Measurements from ENCODE around the gene TRERF1.

TRERF1 gene

GRCh38 chr6:42363926-42364849 lies 87.5 kb downstream of the TRERF1 start:
- peak; percentile 50 for DNase-seq

- DNase-seq, result peak; percentile 24
Measured at GRCh38 chr6:42361036-42361435, 90.7 kb downstream of the TRERF1 start.

DNA sequence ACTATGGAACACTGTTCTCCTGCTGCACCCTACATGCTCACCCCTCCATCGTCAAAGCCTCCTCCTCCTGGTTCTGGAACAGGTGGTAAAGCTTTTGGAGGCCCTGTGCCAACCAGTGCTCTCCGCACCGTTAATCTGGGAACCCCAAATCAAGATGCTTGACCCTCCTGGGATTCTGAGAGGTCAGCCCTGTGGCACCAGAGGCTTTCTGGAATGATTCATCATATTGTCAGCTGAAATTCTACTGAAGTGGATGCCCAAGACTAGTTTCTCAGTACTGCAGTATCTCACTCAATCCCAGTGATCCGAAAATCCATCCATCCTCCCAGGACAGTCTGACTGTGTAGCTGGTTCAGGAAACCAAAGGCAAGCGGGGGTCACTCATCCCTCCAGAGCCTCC lies 92.7 kb downstream of the TRERF1 start:
- peak; percentile 16 for DNase-seq

GRCh38 chr6:42355416-42355815 lies 96.3 kb downstream of the TRERF1 start:
- DNase-seq, result no peak

GRCh38 chr6:42354702-42355101 lies 97.0 kb downstream of the TRERF1 start:
- no peak for DNase-seq

DNA sequence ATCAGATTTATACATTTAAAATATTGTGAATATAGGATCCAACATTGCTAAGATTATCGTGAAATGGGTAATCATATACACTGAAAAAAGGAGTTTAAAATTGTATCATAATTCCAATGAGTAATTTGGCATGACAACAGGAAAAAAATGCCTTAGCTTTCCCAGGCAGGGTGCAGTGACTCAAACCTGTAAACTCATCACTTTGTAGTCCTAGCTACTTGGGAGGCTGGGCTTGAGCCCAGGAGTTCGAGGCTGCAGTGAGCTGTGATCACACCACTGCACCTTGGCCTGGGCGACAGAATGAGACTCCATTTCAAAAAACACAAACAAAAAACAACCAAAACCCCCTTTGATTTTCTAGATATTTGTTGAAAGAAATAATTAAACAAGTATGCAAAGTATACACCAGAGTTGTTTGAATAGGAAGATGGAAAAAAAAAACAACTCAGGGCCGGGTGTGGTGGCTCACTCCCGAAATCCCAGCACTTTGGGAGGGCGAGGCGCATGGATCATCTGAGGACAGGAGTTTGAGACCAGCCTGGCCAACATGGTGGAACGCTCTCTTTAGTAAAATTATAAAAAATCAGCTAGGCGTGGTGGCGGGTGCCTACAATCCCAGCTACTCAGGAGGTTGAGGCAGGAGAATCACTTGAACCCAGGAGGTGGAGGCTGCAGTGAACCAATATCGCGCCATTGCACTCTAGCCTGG lies 98.7 kb downstream of the TRERF1 start:
- DNase-seq, result peak; percentile 27

- DNase-seq, result no peak
Measured at GRCh38 chr6:42350911-42351310, 100.8 kb downstream of the TRERF1 start.

DNA sequence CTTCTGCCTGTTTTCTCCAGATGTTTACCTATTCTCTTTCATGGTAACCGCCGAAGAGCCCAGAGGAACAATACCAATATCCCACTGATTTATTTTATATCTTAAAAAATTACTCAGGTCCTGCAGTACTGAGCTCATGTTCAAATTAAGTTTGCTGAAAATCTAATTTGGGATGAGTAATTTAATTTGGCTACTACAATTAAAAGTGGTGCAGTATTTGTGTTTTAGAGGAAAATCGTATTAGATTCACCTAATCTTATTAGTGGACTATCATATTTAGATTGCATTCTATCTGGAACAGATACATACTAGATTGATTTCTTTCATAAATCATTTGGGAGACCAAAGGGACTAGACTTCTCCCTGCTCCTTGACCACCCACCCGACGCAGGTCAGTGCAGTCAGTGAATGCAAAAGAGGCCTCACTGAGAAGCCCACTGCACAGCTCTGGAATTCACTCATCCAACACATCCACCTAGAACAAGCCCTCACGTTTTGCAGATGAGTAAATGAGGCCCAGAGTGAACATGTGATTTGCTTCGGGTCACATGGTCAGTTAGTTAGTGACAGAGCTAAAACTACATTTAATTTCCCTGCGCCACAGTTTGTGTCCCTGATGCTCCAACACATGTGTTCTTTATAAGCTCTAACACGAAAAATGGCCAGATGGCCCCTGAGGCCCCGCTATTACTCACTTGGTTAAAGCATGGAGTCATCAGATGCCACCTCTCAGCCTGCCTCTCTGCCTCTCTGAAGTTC lies 101.8 kb downstream of the TRERF1 start:
- peak; percentile 38 for DNase-seq

DNA sequence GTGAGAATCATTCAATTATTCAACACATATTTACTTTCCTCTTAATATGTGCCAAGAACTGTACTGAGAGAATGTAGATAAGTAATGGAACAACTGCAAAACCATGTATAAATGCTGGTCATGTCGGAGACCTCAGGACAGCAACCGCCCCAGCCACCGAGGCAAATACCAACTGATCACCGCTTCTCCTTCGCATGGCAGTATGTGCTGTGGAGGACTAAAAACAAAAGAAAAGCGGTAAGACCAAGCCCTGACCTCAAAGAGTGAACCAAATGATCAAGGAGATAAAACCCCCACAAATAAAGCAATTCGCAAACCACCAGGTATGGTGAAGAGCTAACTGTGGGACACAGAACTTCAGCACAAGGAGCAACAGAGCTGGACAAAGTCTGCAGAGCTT lies 104.3 kb downstream of the TRERF1 start:
- no peak for DNase-seq

GRCh38 chr6:42345696-42346416 lies 105.9 kb downstream of the TRERF1 start:
- no peak for DNase-seq

DNA sequence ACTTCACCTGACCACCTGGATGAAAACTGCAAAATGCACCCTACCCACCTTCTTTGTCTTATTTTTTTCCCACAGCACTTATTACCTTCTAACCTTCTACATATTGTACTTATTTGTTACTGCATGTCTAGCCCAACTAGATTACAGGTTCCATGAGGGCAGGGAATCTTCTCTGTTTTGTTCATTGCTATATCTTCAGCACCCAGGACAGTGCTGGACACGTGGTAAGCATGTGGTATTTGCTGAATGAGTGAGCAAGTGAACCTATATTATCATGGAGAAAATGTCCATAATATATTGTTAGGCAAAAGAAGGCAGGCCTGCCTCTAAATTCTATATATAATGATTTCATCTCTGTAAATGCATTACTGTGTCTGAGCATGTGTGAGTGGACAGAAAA lies 107.0 kb downstream of the TRERF1 start:
- no peak for DNase-seq

GRCh38 chr6:42341771-42342553 lies 109.8 kb downstream of the TRERF1 start:
- no peak for DNase-seq

DNA sequence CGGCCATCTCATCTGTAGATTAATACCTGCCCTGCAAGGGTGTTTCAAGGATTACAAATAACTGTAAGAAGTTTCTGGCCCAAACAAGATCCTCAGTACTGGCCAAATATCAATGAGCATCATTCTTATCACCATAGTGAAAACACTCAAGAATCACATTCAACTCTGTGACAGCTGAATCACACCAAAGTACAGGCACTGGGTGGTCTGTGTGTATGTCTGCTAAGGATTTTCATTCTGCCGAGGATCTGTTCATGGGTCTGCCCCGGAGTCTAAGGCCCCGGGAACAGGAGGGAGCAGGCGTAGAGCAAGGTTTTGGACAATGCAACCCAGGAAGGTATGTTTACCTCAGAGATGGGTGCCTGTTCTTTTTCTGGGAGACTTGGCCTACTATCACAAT lies 110.5 kb downstream of the TRERF1 start:
- no peak for DNase-seq

- DNase-seq, result peak; percentile 72
Measured at GRCh38 chr6:42340511-42340910, 111.2 kb downstream of the TRERF1 start.

GRCh38 chr6:42339991-42340401 lies 111.7 kb downstream of the TRERF1 start:
- DNase-seq, result peak; percentile 75

DNA sequence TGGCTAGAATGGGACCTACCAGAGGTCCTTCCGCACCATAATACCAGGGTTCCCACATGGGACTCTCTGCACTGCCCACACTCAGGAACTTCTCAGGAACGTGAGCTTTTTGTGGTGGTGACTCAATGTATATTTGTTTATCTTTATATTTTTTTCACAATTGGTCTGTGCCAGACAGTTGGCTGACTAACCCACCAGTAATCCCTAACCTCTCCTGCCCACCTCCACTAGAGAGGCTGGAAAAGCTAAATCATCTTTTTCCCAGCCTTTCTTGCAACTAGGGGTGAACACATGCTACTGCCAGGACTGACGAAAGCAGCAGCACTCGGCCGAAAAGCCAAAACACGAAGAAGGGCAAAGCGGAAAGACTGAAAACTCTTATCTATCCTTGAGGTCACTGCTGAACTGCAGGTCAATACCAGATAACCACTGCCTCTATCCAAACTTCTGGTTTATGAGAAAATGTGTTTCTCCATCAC lies 112.9 kb downstream of the TRERF1 start:
- DNase-seq, result no peak

- no peak for DNase-seq
Measured at GRCh38 chr6:42337985-42338743, 113.6 kb downstream of the TRERF1 start.

DNA sequence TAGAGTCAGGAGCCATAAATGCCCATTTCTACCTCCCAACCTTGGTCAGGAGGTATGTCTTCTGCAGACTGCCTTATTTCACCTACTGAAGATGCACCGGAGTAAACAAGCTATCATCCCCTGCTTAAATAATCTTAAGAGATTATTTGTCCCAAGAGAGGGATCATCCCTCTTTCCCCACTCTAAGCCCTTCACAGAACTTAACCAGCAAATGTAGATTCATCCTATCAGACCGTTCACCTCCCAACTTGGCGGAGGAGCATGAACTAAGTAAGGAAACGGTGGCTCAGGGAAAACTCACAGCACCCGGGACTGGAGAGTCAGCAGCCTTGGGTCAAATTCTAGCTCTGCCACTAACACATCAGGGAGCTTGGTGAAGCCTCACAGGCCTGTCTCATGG lies 115.3 kb downstream of the TRERF1 start:
- DNase-seq, result no peak

GRCh38 chr6:42335896-42336295 lies 115.8 kb downstream of the TRERF1 start:
- DNase-seq, result no peak

DNA sequence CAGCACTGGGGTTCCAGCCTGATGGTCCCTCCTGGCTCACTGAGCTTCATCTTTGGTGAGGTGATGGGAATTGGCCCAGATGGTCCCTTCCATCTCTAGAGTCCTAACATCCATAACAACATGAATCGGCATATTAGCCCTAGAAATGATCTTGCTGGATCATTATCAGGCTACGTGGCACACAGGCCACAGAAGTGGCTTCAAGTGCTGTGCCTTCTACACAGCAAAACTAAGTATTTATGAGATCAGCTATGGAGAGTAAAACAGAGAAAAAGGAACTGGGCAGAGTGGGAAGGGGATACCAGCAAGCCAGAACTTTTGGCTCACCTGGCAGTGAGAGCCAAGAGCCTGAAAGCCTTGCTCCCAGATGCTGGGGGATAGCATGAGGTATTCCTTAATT lies 116.9 kb downstream of the TRERF1 start:
- no peak for DNase-seq

DNA sequence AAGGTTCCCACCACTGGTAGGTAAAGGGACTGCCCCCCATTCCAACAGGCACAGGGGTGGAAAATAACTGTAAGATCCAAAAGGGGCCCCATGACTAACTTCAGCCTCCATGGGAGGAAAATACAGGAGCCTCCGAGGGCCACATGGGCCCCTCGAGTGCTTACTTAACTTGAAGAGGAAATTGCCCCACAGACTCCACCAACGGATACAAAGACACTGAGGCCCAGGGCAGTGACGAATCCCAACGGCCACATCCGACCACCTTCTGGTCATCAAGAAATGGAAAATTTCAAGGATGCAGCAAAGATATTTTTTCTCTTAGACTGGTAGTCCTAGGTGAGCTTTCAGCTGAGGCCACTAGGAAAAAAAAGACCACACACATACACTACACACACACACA lies 118.1 kb downstream of the TRERF1 start:
- no peak for DNase-seq

All from activated effector memory CD4-positive, alpha-beta T cell treated with anti-CD3 and anti-CD28 coated beads, Interleukin-2, amount 50 U/mL, for 16 hours (primary cell).